DMS79 treated with DMSO at 0.1 percent for 48 hours (cell line): ENCODE data around the gene GPBP1.
"Not testable (repeated sequence)": the region's sequence is repeated elsewhere in the genome, so short reads cannot be mapped to it uniquely, and the experiment has no call there.

Source experiments
- DNase-seq: peaks from one replicate; lab custom pipeline; 2025; lab: John Stamatoyannopoulos, UW

GPBP1 gene

GRCh38 chr5:57177479-57178156, 3.8 kb downstream of the GPBP1 start:
- no peak for DNase-seq

DNA sequence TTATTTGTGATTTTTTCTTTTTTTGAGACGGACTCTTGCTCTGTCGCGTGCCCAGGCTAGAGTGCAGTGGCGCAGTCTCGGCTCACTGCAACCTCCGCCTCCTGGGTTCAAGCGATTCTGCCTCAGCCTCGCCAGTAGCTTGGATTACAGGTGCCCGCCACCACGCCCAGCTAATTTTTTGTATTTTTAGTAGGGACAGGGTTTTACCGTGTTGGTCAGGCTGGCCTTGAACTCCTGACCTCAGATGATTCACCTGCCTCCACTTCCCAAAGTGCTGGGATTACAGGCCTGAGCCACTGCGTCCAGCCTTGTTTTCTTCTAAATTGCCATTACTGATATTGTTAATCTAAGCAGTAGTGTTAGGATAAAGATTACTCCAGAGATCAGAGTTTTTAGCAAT, 4.4 kb downstream of the GPBP1 start:
- not testable (repeated sequence) for DNase-seq

DNA sequence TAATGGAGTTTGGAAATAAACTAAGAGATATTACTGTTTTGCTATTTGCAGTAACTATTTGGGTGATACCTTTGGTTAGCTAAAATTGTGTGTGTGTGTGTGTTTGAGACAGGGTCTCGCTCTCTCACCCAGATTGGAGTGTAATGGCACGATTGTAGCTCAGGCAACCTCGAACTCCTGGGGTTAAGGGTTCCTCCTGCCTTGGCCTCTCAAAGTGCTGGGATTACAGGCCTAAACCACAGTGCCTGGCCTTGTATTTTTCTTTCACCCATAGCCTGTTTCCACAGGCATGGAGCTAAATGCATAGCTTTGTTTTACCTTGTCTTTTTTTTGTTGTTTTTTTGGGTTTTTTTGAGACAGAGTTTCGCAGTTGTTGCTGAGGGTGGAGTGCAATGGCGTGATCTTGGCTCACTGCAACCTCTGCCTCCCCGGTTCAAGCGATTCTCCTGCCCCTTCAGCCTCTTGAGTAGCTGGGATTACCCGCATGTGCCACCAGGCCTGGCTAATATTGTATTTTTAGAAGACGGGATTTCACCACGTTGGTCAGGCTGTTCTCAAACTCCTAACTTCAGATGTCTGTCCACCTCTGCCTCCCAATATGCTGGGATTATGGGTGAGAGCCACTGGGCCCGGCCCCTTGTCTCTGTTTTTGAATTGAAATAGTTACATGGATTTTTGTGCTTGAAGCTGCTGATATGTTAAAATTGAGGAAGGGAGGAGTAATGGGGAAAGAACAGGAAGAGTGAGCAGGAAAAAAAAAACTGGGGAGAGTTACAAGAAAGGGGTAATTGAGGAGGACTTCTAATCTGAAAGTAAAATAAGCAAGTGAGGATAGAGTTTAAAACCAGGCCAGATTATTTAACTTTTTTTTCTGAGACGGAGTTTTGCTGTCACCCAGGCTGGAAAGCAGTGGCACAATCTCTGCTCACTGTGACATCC, 5.7 kb downstream of the GPBP1 start:
- no peak for DNase-seq

DNA sequence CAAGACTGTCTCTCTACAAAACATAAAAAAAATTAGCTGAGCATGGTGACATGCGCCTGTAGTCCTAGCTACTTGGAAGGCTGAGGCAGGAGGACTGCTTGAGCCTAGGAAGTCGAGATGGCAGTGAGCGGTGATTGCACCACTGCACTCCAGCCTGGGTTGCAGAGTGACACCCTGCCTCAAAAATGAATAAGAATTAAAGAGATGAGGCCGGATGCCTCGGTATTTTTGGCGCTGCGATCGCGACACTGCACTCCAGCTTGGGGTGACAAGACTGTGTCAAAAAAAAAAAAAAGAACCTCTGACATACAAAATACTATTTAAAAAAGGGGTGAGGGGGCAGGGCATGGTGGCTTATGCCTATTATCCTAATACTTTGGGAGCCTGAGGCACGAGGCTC, 7.3 kb downstream of the GPBP1 start:
- no peak for DNase-seq

DNA sequence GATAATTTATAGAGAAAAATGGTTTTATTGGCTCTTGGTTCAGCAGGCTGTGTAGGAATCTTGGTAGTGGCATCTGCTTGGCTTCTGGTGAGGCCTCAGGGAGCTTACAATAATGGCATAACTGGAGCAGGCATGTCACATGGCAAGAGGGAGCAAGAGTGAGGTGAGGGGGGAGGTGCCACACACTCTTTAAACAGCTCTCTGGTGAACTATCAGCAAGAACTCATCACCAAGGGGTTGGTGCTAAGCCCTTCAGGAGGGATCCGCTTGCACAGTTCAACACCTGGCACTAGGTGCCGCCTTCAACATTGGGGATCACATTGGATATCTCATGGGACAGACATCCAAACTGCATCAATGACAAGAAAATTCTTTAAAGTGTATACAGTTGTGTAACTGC, 10.5 kb downstream of the GPBP1 start:
- no peak for DNase-seq

DNA sequence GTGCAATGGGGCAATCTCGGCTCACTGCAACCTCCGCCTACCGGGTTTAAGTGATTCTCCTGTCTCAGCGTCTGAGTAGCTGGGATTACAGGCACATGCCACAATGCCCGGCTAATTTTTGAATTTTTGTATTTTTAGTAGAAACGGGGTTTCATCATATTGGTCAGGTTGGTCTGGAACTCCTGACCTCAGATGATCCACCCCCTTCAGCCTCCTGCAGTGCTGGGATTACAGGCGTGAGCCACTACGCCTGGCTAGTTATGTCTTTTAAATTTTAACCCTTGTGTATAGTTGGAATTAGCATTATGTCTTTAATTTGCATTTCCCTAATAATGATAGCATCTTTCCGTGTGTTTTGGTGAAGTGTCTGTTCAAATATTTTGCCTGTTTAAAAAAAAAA, 11.5 kb downstream of the GPBP1 start:
- no peak for DNase-seq

- DNase-seq: no peak
Observed at GRCh38 chr5:57186194-57186593, 12.3 kb downstream of the GPBP1 start.

- not testable (repeated sequence) for DNase-seq
Observed at GRCh38 chr5:57187977-57188376, 14.1 kb downstream of the GPBP1 start.

DNA sequence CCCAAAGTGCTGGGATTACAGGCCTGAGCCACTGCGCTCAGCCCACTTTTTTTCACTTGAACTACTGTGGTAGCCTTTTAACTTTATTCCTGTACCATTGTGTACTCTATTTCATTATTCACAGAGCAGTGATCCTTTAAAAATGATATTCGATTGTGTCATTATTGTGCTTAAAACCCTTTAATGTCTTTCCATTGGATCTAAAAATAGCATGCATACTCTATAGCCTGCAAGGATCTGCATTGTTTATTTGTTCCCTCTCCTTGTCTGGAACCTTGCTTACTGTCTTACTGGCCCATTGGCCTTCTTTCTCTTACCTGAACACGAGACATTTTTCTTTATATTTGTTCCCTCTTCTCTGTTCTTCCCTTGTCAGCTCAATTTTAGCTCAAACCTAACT, 15.7 kb downstream of the GPBP1 start:
- no peak for DNase-seq

DNA sequence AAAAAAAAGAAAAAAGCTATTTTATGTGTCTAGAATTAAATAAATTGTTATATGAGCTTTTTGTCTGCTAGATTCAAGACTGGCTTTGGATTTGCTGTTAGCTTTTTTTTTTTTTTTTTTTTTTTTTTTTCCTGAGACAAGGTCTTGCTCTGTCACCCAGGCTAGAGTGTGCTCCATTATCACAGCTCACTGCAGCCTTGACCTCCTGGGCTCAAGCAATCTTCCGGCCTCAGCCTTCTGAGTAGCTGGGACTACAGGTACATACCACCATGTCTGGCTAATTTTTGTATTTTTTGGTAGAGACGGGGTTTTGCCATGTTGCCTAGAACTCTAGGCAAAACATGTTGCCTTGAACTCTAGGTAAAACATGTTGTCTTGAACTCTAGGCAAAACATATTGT, 16.7 kb downstream of the GPBP1 start:
- DNase-seq: no peak

DNA sequence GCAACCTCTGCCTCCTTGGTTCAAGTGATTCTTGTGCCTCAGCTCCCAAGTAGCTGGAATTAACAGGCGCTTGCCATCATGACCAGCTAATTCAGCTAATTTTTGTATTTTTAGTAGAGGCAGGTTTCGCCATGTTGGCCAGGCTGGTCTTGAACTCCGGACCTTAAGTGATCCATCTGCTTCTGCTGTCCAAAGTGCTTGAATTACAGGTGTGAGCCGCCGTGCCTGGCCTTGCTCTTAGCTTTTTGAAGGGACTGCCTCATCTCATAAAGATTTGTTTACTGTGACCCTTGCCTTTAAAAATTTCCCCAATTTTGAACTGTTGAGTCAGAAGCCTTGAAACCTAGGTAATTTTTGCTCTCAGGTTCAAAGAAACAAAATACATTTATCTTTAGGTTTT, 17.3 kb downstream of the GPBP1 start:
- no peak for DNase-seq

- peak; percentile 11 for DNase-seq
Observed at GRCh38 chr5:57191986-57192385, 18.1 kb downstream of the GPBP1 start.

DNA sequence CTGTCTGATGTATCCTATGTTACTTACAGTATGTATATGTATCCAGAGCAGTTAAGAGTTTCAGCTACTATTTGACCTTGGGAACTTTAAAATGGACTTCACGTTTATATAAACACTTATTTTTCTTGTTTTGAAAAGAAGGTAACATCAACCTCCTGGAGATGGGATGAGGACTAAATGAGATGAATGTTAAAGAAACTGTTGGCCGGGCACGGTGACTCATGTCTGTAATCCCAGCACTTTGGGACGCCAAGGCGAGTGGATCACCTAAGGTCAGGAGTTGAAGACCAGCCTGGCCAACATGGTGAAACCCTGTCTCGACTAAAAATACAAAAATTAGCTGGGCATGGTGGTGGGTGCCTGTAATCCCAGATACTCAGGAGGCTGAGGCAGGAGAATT, 19.0 kb downstream of the GPBP1 start:
- not testable (repeated sequence) for DNase-seq

- DNase-seq: no peak
Observed at GRCh38 chr5:57193757-57194413, 20.0 kb downstream of the GPBP1 start.

DNA sequence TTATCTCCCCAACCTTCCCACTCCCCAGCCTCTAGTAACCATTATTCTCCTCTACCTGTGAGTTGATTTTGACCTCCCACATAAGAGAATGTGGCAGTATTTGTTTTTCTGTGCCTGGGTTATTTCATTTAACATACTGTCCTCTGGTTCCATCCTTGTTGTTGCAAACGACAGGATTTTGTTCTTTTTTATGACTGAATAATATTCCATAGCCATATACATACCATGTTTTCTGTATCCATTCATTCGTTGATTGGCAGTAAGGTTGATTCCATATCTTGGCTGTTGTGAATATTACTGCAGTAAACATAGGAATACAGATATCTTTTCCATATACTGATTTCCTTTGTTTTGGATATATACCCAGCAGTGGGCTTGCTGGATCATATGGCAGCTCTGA, 20.8 kb downstream of the GPBP1 start:
- DNase-seq: no peak

DNA sequence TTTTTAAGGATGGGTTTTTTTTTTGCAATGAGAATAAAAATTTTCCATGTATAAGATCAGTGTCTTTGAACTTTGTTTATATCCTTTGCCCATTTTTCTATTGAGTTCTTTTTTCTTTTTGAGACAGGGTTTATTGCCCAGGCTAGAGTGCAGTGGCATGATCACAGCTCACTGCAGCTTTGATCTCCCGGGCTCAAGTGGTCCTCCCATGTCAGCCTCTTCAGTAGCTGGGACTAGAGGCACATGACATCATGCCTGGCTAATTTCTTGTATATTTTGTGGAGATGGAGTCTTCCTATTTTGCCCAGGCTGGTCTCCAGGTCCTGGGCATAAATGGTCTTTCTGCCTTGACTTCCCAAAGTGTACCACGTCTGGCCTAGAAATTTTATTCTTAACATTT, 21.2 kb downstream of the GPBP1 start:
- DNase-seq: no peak

DNA sequence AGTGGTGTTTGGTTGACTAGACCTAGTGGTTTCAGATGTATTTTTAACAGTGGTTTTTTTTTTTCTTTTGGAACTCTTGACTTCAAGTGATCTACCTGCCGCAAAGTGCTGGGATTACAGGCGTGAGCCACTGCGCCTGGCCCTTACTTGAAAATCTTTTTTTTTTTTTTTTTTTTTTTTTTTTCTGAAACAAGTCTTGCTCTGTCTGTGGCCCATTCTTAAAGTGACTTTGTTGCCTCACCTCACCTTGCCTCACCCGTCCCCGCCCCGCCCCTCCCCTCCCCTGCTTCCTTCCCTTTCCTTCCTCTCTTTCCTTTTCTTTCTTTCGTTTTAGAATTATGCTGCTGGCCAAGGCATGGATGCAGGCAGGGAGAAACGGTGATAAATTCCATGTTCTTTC, 26.0 kb downstream of the GPBP1 start:
- DNase-seq: peak; percentile 7

DNA sequence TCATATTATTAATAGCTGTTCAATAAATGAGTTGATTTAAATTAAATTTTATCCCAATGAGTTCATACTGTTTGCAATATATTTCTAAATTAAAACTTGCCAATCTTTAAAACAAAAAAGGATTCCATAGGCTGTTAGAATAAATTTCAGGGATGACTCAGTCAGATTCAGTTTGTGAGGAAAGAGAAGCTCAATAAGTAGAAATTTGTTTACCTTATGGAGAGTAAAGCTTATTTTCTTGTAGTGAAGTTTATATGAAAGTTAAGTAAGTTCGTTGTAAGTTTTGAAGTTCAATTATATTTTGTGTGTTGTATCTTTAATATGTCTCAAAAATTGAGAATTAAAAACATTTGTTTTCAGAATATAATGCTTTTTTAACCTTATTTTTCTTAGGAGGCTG, 29.0 kb downstream of the GPBP1 start:
- DNase-seq: no peak

GRCh38 chr5:57207007-57207653, 33.3 kb downstream of the GPBP1 start:
- DNase-seq: no peak

DNA sequence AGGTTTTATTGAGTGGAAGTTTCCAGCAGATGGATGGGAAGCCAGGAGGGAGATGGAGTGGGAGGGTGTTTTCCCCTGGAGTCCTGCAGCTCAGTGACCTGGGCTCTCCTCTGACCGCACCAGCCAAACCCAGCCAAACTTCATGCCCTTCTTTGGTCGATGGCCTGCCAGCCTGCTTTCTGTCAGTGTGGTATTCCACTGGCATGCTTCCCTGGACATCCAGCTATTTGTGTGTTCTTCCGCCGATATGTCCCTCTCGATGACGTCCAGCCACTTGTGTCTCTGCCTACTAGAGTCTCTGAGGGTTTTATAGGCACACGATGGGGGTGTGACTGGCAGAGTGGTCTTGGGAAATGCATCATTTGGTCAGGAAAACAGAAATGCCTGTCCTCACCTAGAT, 33.8 kb downstream of the GPBP1 start:
- DNase-seq: no peak

- no peak for DNase-seq
Observed at GRCh38 chr5:57209316-57210040, 35.6 kb downstream of the GPBP1 start.

GRCh38 chr5:57210633-57211032, 36.8 kb downstream of the GPBP1 start:
- DNase-seq: no peak
